ENCODE data around the gene ZNF358.
A peak's percentile ranks its signal among the peaks of the same experiment; 100 is the strongest.

ZNF358 gene

DNA sequence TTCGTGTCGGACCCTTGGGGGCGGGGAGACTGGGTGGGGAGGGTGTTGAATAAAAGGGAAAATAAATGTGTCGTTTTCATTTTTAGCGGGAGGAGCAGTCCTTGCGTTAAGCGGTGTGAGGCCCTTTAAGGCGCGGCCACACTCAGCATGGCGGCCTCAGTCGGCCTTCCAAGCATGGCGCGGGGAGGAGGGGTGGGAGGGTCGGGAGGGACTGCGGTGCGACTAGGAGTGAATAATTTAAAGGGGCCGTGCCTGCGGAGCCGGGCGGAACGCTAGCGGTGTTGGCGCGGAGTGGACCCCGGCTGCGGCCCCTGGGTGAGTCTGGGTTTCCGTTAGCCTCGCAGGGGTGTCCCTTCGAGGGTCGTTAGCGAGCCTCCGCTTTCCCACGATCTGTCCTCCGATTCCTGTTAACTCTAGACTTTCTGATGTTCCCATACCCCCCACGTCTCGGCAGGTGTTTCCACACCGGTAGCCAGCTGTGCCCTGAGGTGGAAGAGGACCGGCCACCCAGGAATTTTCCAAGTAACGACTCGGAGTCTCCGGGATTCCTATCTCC, 18.1 kb downstream of the ZNF358 start:
- peak overlapping the region; percentile 98 for H2AFZ ChIP-seq (ENCODE audit: low read length)
- H2BK120ac ChIP-seq (ENCODE audit: low read depth, low read length): peak overlapping the region; percentile 94
- peak overlapping the region; percentile 95 for H3K9ac ChIP-seq (ENCODE audit: low read depth, low read length, poor library complexity)
- no peak overlapping the region for H2AK5ac ChIP-seq (ENCODE audit: low read depth, low read length)
- H3K14ac ChIP-seq (ENCODE audit: low read length): no peak overlapping the region
- H4K91ac ChIP-seq (ENCODE audit: low read depth, low read length, poor library complexity): no peak overlapping the region
- peak; percentile 78 for DNase-seq (ENCODE audit: low spot score)
- H3K4ac ChIP-seq (ENCODE audit: low read length): no peak overlapping the region
- peak overlapping the region; percentile 89 to 100 for H3K4me3 ChIP-seq (ENCODE audit: low read length in 2 of 2)
- H3K36me3 ChIP-seq (replicated peaks in 1 of 2; ENCODE audit: control insufficient read depth in 2 of 2, insufficient read depth in 2 of 2, low read length in 2 of 2): peaks cover 13 to 17% of the 10 kb centered on the region in 2 donors
- no CpG with 5 or more reads among the region's 41 CpGs for WGBS, 2 donors (ENCODE audit: extremely low coverage in 2 of 2, insufficient read length in 2 of 2, insufficient replicate concordance in 1 of 2)
- H3K27me3 ChIP-seq (ENCODE audit: control insufficient read depth in 3 of 3, insufficient read depth in 3 of 3, low read depth in 1 of 3, low read length in 3 of 3): no peaks in the 10 kb centered on the region
- peak overlapping the region; percentile 98 for H2BK5ac ChIP-seq (ENCODE audit: low read length)
- peak overlapping the region; percentile 97 for H3K27ac ChIP-seq (replicated peaks; ENCODE audit: low read length)
- H3K23ac ChIP-seq (ENCODE audit: low read depth, low read length, poor library complexity): peak overlapping the region; percentile 65
- H2BK12ac ChIP-seq (ENCODE audit: low read length): no peak overlapping the region
- H3K9me3 ChIP-seq (replicated peaks in 1 of 2; ENCODE audit: control insufficient read depth in 2 of 2, insufficient read depth in 1 of 2, low read depth in 1 of 2, low read length in 2 of 2): no peaks in the 10 kb centered on the region
- no peak overlapping the region for H4K8ac ChIP-seq (ENCODE audit: low read depth, low read length)
- peak overlapping the region; percentile 76 for H3K4me2 ChIP-seq (ENCODE audit: insufficient read depth, low read length, poor library complexity, severe bottlenecking)
- H3K18ac ChIP-seq (ENCODE audit: low read length): peak overlapping the region; percentile 95
- peaks cover 3% of the 10 kb centered on the region for H3K79me1 ChIP-seq (ENCODE audit: low read depth, low read length)
- H3K4me1 ChIP-seq (ENCODE audit: control insufficient read depth in 2 of 2, insufficient read depth in 1 of 2, low read depth in 1 of 2, low read length in 2 of 2): peaks cover 3 to 8% of the 10 kb centered on the region in 2 donors
- H2BK15ac ChIP-seq (ENCODE audit: low read length): peak overlapping the region; percentile 89

DNA sequence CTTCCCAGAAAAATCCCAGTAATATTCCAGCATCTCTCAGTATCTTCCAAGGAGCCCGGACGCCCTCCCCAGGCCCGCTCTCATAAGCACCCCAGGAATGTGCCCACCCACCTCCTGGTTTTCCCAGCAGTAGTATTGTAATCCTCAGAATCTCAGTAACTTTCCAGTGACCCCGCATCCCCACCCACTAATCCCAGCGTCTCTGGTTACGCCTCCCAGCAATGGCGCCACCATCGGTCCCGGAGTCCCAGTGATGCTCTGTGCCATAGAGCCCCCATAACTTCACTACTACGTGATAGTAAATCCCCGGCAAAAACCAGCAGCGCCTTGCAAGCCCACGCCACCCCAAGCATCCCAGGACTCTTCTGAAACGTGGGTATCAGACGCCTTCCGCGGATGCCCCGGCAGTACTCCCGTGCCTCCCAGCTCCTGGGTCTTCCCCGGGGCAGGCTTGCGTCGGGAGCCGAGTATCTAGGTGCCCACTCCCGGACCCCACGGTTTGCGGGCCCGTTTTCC, 18.7 kb downstream of the ZNF358 start:
- Histone ChIP-seq H2BK120ac (ENCODE audit: low read depth, low read length) (no peak overlapping the region), H3K79me1 (ENCODE audit: low read depth, low read length) (peaks cover 3% of the 10 kb centered on the region), H3K18ac (ENCODE audit: low read length) (peak overlapping the region; percentile 86), H3K27ac (replicated peaks; ENCODE audit: low read length) (peak overlapping the region; percentile 97), H3K4me2 (ENCODE audit: insufficient read depth, low read length, poor library complexity, severe bottlenecking) (peak overlapping the region; percentile 76), H2BK5ac (ENCODE audit: low read length) (peak overlapping the region; percentile 98), H3K36me3 (replicated peaks in 1 of 2; ENCODE audit: control insufficient read depth in 2 of 2, insufficient read depth in 2 of 2, low read length in 2 of 2) (peaks cover 11 to 15% of the 10 kb centered on the region in 2 donors), H2AFZ (ENCODE audit: low read length) (peak overlapping the region; percentile 97), H3K4me1 (ENCODE audit: control insufficient read depth in 2 of 2, insufficient read depth in 1 of 2, low read depth in 1 of 2, low read length in 2 of 2) (peaks cover 3 to 8% of the 10 kb centered on the region in 2 donors), H2AK5ac (ENCODE audit: low read depth, low read length) (peak overlapping the region; percentile 90), H3K4ac (ENCODE audit: low read length) (no peak overlapping the region), H2BK15ac (ENCODE audit: low read length) (peak overlapping the region; percentile 91), H3K27me3 (ENCODE audit: control insufficient read depth in 3 of 3, insufficient read depth in 3 of 3, low read depth in 1 of 3, low read length in 3 of 3) (no peaks in the 10 kb centered on the region), H3K9ac (ENCODE audit: low read depth, low read length, poor library complexity) (peak overlapping the region; percentile 92), H3K9me3 (replicated peaks in 1 of 2; ENCODE audit: control insufficient read depth in 2 of 2, insufficient read depth in 1 of 2, low read depth in 1 of 2, low read length in 2 of 2) (no peaks in the 10 kb centered on the region), H3K23ac (ENCODE audit: low read depth, low read length, poor library complexity) (peak overlapping the region; percentile 95), H3K4me3 (ENCODE audit: low read length in 2 of 2) (peak overlapping the region; percentile 89 to 100), H2BK12ac (ENCODE audit: low read length) (peak overlapping the region; percentile 73), H4K91ac (ENCODE audit: low read depth, low read length, poor library complexity) (no peak overlapping the region), H3K14ac (ENCODE audit: low read length) (peak overlapping the region; percentile 21), H4K8ac (ENCODE audit: low read depth, low read length) (no peak overlapping the region)
- peak; percentile 83 for DNase-seq (ENCODE audit: low spot score)
- WGBS, 2 donors (ENCODE audit: extremely low coverage in 2 of 2, insufficient read length in 2 of 2, insufficient replicate concordance in 1 of 2): no CpG with 5 or more reads among the region's 27 CpGs

DNA sequence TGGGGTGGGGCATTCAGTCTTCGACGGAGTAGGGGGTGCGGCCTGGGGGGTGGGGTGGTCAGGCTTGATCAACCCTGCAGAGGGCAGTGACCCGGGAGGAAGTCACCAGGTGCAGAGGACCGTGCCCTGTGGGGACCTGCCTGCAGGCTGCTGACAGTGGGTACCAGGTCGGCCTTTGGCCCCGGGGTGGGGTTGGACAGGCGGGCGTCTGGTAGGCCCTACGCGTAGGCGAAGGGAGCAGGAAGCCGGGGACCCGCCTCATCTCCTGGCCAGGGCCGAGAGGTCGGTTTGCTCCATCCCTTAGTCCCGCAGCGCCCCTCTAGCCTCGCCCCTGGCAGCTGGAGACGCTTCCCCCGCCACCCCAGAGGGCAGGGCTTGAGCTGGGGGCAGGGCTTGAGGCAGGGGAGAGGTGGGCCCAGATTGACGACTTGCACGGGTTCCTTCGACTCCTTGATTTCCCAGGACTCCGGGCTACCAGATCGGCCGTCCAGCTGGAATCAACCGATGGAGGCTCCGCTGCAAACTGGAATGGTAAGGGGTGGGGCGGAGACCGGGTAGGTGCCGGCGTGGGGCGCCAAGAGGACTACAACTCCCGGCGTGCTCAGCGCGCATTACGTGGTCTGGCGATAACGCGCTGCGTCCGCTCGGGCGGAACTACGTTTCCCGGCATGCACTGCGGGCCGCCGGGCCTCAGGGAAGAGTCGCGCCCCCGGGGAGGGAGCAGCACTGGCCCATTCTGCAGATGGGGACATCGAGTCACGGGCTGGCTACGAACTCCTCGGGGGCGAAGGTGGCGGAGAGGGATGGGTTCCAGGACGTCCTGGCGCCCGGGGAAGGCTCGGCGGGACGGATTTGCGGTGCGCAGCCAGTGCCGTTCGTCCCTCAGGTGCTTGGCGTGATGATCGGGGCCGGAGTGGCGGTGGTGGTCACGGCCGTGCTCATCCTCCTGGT, 19.4 kb downstream of the ZNF358 start, which contains the start of gene PNPLA6:
TSS of gene PNPLA6 (plus strand) at position 671 of the 951 bp plus-strand sequence. CDS start at position 743, 72 bp downstream.
- Histone ChIP-seq H3K23ac (ENCODE audit: low read depth, low read length, poor library complexity) (peak within 1 kb of the TSS; percentile 95), H2BK5ac (ENCODE audit: low read length) (peak within 1 kb of the TSS; percentile 98), H2BK120ac (ENCODE audit: low read depth, low read length) (peak within 1 kb of the TSS; percentile 94), H3K9ac (ENCODE audit: low read depth, low read length, poor library complexity) (peak within 1 kb of the TSS; percentile 92), H3K4me1 (ENCODE audit: control insufficient read depth in 2 of 2, insufficient read depth in 1 of 2, low read depth in 1 of 2, low read length in 2 of 2) (peaks cover 3 to 8% of the 10 kb centered on the region in 2 donors), H3K14ac (ENCODE audit: low read length) (peak within 1 kb of the TSS; percentile 47), H2BK12ac (ENCODE audit: low read length) (peak within 1 kb of the TSS; percentile 73), H3K4ac (ENCODE audit: low read length) (peak within 1 kb of the TSS; percentile 66), H3K18ac (ENCODE audit: low read length) (peak within 1 kb of the TSS; percentile 95), H2BK15ac (ENCODE audit: low read length) (peak within 1 kb of the TSS; percentile 91), H3K27ac (replicated peaks; ENCODE audit: low read length) (peak within 1 kb of the TSS; percentile 97), H3K4me3 (ENCODE audit: low read length in 2 of 2) (peak within 1 kb of the TSS; percentile 89 to 100), H3K36me3 (replicated peaks in 1 of 2; ENCODE audit: control insufficient read depth in 2 of 2, insufficient read depth in 2 of 2, low read length in 2 of 2) (peaks cover 11 to 14% of the 10 kb centered on the region in 2 donors), H3K9me3 (replicated peaks in 1 of 2; ENCODE audit: control insufficient read depth in 2 of 2, insufficient read depth in 1 of 2, low read depth in 1 of 2, low read length in 2 of 2) (no peaks in the 10 kb centered on the region), H3K27me3 (ENCODE audit: control insufficient read depth in 3 of 3, insufficient read depth in 3 of 3, low read depth in 1 of 3, low read length in 3 of 3) (no peaks in the 10 kb centered on the region), H4K91ac (ENCODE audit: low read depth, low read length, poor library complexity) (no peak within 1 kb of the TSS), H3K79me1 (ENCODE audit: low read depth, low read length) (peaks cover 3% of the 10 kb centered on the region), H4K8ac (ENCODE audit: low read depth, low read length) (no peak within 1 kb of the TSS), H2AFZ (ENCODE audit: low read length) (peak within 1 kb of the TSS; percentile 97), H3K4me2 (ENCODE audit: insufficient read depth, low read length, poor library complexity, severe bottlenecking) (peak within 1 kb of the TSS; percentile 76), H2AK5ac (ENCODE audit: low read depth, low read length) (peak within 1 kb of the TSS; percentile 99)
- DNase-seq (ENCODE audit: low spot score): peak; percentile 89
- WGBS, 2 donors (ENCODE audit: extremely low coverage in 2 of 2, insufficient read length in 2 of 2, insufficient replicate concordance in 1 of 2): no CpG with 5 or more reads among the region's 76 CpGs

Data from neuronal stem cell (in vitro differentiated cells).